Fibroblast of villous mesenchyme (primary cell): ENCODE results near the gene C16orf46. TPM values are rescaled to one million over a fixed set of nuclear protein-coding genes. Genes with fewer than 3 reads are reported as not detected.

Source experiments
- DNase-seq: peaks from one replicate; pipeline ENCODE4 v3.0.0-alpha.2; 2010; ENCODE audit warnings: low read depth
- H3K4me3 ChIP-seq: 2 replicates; pipeline ENCODE4 v1.5.1; 2011; ENCODE audit warnings: low read depth, mild to moderate bottlenecking, low read length
- total RNA-seq: library from RNA; depleted of rRNA; stranded (reverse); fragments of >200 nt; gene quantifications from 2 replicates; pipeline ENCODE4 v1.2.3, GENCODE V29; 2012
- TF ChIP-seq, protein P1 (sequence below): IDR thresholded peaks from 2 replicates; pipeline ENCODE4 v1.5.1; 2012; ENCODE audit warnings: low read depth, mild to moderate bottlenecking, low read length; ENCODE audit not compliant: insufficient read depth

C16orf46 gene
- total RNA-seq, 1 donor = 0.86 TPM

DNA sequence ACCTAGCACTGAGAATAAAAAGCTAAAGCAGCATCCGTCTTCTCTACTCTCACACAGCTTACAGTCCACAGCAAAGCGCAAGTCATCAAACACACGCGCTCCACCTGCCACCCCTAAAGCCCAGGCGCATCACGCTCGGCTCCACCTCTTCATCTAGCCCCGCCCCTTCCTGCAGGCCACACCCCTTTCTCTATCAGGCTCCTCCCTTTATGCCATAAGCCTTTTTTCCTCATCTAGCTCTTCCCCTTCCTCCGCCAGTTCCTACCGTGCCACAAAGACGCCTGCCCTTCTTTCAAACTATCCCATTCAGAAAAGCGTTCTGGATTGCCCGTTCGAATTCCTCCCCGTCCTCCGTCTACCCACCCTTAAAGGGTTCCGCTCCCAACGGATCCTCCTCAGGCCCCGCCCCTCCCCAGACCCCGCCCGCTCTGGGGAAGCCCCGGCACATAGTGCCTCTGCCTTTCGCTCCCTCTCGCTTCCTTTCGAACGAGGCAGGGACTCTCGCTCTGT is 417 bp downstream of the C16orf46 start:
- H3K4me3 ChIP-seq = peak overlapping the region; percentile 84
- DNase-seq = peak; percentile 85
- TF ChIP-seq, protein P1, sequence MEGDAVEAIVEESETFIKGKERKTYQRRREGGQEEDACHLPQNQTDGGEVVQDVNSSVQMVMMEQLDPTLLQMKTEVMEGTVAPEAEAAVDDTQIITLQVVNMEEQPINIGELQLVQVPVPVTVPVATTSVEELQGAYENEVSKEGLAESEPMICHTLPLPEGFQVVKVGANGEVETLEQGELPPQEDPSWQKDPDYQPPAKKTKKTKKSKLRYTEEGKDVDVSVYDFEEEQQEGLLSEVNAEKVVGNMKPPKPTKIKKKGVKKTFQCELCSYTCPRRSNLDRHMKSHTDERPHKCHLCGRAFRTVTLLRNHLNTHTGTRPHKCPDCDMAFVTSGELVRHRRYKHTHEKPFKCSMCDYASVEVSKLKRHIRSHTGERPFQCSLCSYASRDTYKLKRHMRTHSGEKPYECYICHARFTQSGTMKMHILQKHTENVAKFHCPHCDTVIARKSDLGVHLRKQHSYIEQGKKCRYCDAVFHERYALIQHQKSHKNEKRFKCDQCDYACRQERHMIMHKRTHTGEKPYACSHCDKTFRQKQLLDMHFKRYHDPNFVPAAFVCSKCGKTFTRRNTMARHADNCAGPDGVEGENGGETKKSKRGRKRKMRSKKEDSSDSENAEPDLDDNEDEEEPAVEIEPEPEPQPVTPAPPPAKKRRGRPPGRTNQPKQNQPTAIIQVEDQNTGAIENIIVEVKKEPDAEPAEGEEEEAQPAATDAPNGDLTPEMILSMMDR = no peak

- TF ChIP-seq, protein P1 = no peak
- no peak overlapping the region for H3K4me3 ChIP-seq
- DNase-seq = no peak
Measured at GRCh38 chr16:81073560-81074330, 3.3 kb downstream of the C16orf46 start.

- TF ChIP-seq, protein P1 = no peak
- peak; percentile 61 for DNase-seq
- H3K4me3 ChIP-seq = no peak overlapping the region
Measured at GRCh38 chr16:81071805-81072204, 5.2 kb downstream of the C16orf46 start.

GRCh38 chr16:81070979-81071378 is 6.1 kb downstream of the C16orf46 start:
- TF ChIP-seq, protein P1 = no peak
- no peak for DNase-seq
- no peak overlapping the region for H3K4me3 ChIP-seq

- no peak overlapping the region for H3K4me3 ChIP-seq
- DNase-seq = no peak
- TF ChIP-seq, protein P1 = no peak
Measured at GRCh38 chr16:81069063-81069462, 8.0 kb downstream of the C16orf46 start.

- DNase-seq = peak; percentile 95
- peak overlapping the region; percentile 23 for H3K4me3 ChIP-seq
- TF ChIP-seq, protein P1 = no peak
Measured at GRCh38 chr16:81067166-81067565, 9.9 kb downstream of the C16orf46 start.

DNA sequence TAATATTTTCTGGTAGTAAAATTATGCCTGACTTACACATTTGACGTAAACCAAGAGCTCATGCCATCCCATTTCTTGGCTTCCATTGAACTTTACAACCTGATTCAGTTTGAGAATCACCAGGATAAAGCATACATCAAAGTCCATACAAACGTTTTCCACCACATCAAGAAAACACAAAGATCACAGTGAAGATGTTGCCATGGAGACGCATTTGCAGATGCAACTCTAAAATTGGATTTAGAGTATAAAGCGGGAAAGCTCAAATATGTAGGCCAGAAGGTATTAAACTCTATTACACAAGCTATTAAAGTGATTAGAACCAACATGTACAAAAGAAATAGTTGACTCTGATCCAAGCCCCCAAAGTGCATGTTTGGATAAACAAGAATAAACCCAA is 10.4 kb downstream of the C16orf46 start:
- DNase-seq = peak; percentile 63
- H3K4me3 ChIP-seq = no peak overlapping the region
- TF ChIP-seq, protein P1 = no peak
